Esophagus muscularis mucosa (tissue), 3 donors: Measurements from ENCODE around the gene METTL26.

ENCODE experiments used
- CTCF ChIP-seq, 3 experiments: fragments of 200-600 bp in 2 of 3; fragments of 450-650 bp in 1 of 3; sonication (generic) in 2 of 3; IDR thresholded peaks; one replicate each; pipeline ENCODE4 v1.5.1; 2017 to 2019; ENCODE audit warnings: antibody characterized with exemption in 3 of 3, mild to moderate bottlenecking in 2 of 3, moderate library complexity in 1 of 3
- POLR2A ChIP-seq: fragments of 450-650 bp; IDR thresholded peaks from one replicate; pipeline ENCODE4 v1.6.1; 2017; ENCODE audit warnings: antibody characterized with exemption, moderate library complexity, mild to moderate bottlenecking, low read depth

- no peak for TF ChIP-seq CTCF (IDR thresholded peaks at IDR 0.05)
- no peak for TF ChIP-seq POLR2A
Measured at GRCh38 chr16:628321-629061, 7.6 kb downstream of the METTL26 start.
